ENCODE measurements around the gene IL20.

DNA sequence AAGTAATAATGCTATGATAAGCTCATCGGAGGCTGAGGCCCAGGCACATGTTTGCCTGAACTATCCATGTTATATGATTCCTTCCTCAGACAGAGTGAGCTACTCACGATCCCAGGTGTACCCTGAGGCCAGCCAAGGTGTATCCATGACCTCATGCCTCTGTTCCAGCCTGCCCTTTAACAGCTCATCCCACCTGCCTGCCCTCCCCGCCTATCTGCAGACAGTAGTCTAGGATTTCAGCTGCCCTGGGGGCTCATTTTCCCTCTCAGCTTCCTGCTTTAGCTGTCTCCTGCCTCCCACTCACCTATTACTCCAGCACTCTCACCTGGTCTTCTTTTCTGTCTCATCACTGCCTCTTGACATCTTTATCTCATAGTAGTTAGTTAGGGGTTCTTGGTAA lies 29.9 kb downstream of the IL20 start:
- TF ChIP-seq USF1 (IDR thresholded peaks at IDR 0.05), result no peak
- TF ChIP-seq, protein P1, sequence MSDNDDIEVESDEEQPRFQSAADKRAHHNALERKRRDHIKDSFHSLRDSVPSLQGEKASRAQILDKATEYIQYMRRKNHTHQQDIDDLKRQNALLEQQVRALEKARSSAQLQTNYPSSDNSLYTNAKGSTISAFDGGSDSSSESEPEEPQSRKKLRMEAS (IDR thresholded peaks at IDR 0.05), result no peak
- TF ChIP-seq REST (IDR thresholded peaks at IDR 0.05; ENCODE audit: low read depth), result no peak
- no peak for TF ChIP-seq TAF1 (IDR thresholded peaks at IDR 0.05; ENCODE audit: low read depth)
- TF ChIP-seq RAD21 (IDR thresholded peaks at IDR 0.05; ENCODE audit: low read depth), result no peak
- TF ChIP-seq YY1 (IDR thresholded peaks at IDR 0.05; ENCODE audit: low read depth), result no peak
- no peak for TF ChIP-seq CEBPB (IDR thresholded peaks at IDR 0.05)
- TF ChIP-seq ZBTB7A (IDR thresholded peaks at IDR 0.05; ENCODE audit: low read depth), result no peak
- TF ChIP-seq CREB1 (IDR thresholded peaks at IDR 0.05; ENCODE audit: low read depth), result no peak
- no peak for TF ChIP-seq EP300 (IDR thresholded peaks at IDR 0.05; ENCODE audit: borderline replicate concordance)
- no peak for TF ChIP-seq EGR1 (IDR thresholded peaks at IDR 0.05)
- TF ChIP-seq TEAD4 (IDR thresholded peaks at IDR 0.05), result no peak
- no peak for TF ChIP-seq FOXM1 (IDR thresholded peaks at IDR 0.05; ENCODE audit: borderline replicate concordance, low read depth)
- TF ChIP-seq TCF12 (IDR thresholded peaks at IDR 0.05; ENCODE audit: low read depth), result no peak
